ENCODE measurements around the gene MECP2. TPM values are rescaled to one million over a fixed set of nuclear protein-coding genes. Genes with fewer than 3 reads are reported as not detected.
"Not testable (repeated sequence)": the region's sequence is repeated elsewhere in the genome, so short reads cannot be mapped to it uniquely, and the experiment has no call there.

MECP2 gene
- total RNA-seq, 1 experiment from 2014 or later: 33.1 TPM

DNA sequence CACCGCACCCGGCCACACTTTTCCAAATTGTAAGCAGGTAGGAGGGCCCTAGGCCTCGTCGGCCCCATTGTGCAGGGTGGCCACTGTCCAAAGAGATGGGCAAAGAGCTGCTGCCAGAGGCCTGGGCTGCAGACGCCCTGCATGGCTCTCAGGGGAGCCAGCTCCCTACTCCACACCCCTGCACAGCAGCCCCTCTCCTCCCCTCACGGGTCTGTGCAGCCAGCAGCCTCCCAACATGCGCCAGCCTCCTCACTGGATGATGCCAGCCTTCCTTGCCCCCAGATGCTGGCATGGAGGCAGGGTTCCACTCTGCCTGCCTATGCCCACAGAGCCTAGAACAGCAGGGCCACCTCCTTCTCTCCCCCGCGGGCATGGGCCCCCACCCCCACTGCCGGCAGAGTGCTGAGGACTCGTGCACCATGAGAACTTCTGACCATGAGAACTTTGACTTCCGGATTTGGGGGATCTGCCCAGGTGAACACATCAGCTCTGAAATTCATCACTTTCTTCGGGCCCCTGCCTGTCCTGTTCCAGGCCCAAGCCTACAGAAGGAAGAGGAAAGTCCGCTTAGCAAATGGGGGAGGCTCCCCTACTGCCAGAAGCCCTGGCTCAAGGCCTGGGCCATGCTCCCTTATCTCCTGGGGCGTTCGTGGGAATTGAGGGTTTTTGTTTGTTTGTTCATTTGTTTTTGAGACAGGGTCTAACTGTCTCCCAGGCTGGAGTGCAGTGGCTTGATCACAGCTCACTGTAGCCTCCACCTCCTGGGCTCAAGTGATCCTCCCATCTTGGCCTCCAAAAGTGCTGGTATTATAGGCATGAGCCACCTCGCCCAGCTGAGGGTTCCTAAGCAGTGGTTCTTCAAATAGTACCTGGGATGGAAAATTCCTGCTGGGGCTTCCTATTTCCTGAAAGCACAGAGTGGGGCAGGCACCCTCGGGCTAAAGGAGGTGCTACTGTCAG lies 85.9 kb downstream of the MECP2 start:
- DNase-seq (ENCODE audit: low spot score): no peak
- in situ Hi-C loops (cut with HindIII; ENCODE audit: low sequenced_read_pairs): no loop called here

DNA sequence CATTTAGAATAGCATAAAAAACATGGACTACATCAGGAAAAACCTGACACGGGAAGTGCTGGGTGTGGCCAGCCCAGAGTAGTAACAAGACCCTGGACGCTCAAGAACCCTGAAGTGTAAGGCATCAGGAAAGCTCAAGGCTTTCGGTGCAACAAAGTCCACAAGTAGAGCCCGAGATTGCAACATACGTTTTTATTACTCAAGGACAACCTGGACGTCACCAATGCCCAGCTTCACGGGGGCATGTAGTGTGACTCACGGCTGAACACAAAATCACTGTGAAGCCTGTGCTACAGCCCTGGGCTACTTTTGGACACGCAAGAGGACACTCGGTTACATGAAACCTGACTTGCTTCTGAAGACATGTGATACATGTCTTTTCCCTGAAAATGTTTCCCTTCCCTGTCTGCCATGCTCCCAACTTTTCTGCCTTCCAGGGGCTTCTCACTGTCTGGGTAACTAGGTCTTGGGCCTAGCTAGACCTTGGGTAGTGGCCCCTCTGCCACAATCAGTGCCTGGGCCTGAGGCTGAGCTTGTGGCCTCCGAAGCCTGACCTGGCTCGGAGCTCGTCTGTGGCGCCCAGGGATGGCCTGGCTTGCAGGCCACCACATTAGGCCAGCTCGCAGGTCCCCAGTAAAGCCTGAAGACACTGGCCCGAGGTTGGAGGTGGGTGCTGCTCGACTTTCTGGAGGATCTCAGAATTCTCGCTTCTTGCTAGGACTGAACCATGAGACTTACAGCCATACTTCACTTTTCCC lies 87.0 kb downstream of the MECP2 start:
- DNase-seq (ENCODE audit: low spot score): no peak
- in situ Hi-C loops (cut with HindIII; ENCODE audit: low sequenced_read_pairs): no loop called here

DNA sequence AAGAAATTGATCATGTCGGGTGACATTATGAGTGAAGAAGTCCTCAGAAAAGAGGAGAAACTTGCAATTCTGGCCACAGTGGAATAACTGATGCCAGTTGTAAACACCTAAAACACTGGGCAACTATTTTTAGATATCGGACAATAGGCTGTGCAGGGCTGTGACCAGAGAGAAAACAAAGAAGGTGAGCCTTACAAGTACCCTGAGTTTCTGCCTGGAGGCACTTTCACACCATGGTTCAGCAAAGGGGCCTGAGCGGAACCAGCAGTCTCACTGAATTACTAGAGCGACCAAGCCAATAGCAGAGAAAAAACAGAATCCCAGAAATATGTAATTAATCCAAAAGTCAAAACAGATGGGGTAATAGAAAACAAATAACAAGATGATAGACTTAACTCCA lies 89.0 kb downstream of the MECP2 start:
- no peak for DNase-seq (ENCODE audit: low spot score)
- in situ Hi-C loops (cut with HindIII; ENCODE audit: low sequenced_read_pairs): no loop called here

DNA sequence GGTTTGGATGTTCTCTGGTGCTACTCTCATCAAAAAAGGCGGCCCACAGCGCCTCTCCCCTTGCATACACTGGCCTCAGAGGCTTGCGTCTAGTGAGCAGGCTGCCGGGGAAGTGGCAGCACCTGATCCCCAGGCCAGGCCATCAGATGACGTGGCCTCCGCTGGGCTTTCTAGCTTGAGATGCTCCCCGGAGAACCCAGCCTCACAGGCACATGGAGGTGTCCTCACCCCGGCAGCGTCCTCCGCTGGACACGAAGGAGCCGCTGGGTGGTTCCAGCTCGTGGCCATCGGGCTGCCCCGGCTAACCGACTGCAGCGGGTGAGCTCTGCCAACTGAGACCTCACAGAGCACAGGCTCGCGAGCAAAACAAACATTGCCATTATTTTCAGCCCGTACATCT lies 90.6 kb downstream of the MECP2 start:
- in situ Hi-C loops (cut with HindIII; ENCODE audit: low sequenced_read_pairs): no loop called here
- DNase-seq (ENCODE audit: low spot score): no peak

DNA sequence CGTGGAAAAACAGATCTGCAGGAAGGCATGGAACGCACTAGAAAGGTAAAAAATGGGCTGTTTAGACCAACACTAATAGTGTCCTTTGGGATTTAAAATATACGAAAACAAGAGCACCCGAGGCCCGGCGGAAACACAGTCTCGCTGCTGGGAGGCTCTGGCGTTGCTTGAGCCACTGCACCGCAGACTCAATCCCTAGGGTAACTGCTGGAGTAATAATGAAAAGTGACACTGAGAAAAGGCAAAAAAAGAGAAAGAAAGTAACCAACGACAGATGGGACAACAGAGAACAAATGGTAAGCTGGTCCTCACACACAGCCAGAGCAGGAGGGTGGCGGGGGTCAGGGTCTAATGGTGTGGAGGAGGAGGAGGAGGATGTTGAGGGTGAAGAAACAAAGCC lies 93.2 kb downstream of the MECP2 start:
- in situ Hi-C loops (cut with HindIII; ENCODE audit: low sequenced_read_pairs): no loop called here
- DNase-seq (ENCODE audit: low spot score): no peak

DNA sequence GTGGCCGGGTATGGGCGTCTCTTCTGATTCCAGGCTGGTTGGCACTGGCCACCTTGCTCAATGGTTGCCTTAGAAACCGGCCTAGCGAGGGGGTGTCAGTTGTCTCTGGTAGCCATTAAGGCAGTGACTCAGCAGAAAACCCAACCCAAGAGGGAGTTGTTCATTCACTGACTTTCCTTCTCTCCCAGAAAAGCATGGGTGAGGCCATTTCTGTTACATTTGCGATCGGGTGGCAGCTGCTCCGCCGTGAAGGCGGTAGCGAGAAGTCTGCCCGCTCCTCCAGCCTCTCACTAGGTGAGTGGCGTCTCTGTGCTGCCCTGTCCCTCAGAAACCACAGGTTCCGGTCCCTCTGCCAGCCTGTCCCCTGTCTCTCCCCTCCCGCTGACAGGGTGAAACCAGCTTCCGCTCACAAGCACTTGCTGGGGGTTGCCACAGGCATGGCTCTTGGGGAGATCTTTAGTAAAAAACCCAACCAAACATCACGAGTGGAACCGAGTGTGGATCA lies 95.2 kb downstream of the MECP2 start:
- DNase-seq (ENCODE audit: low spot score): no peak
- in situ Hi-C loops (cut with HindIII; ENCODE audit: low sequenced_read_pairs): no loop called here

DNA sequence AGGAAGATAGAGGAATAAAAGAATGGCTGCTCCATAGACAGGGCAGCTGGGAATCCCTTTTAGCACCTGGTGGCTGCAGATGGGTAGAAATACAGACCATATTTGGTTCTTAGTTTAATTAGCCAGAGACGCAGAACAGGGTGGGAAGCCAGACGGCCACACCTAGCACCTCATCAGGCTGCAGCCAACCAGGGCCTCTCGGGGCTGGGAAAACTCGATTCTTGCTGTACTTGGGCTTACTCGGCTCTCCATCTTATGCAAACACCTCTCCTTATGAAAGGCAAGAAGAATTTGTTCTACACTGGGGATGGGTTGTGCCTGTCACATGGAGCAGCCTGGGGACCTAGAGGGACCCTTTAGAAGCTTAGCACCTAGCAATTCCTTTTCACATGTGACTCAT lies 97.5 kb downstream of the MECP2 start:
- in situ Hi-C loops (cut with HindIII; ENCODE audit: low sequenced_read_pairs): no loop called here
- DNase-seq (ENCODE audit: low spot score): no peak

DNA sequence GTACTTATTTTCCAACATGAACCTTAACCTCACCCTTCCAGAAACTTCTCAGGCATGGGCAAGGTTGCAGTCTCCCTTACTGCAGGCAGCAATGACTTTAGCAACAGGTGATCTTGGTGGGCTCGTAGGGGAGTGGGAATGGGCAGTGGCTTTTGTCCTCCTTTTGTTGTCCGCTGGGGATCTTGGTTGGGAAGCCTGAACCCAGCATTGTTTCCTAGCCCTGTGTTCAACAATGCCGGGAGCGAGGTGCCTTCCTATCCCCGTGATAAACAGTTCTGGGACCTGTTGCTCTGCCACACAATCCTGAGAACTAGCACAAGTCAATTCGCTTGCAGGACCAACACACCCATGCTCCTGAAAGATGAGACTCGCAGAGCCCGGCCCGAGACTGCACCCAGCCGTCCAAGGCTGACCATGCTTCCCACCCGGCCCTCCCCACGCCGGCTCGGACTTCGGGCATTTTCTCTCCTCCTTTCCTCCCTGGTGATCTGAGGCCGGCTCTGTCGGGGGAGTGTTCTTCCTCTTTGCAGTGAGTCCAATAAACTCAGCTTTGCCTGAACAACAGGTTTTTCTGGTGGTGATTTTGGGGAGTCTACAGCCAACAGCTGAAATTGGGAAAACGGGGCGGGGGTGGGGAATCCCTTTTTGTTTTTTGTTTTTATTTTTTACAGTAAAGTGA lies 98.0 kb downstream of the MECP2 start:
- no peak for DNase-seq (ENCODE audit: low spot score)
- in situ Hi-C loops (cut with HindIII; ENCODE audit: low sequenced_read_pairs): no loop called here

DNA sequence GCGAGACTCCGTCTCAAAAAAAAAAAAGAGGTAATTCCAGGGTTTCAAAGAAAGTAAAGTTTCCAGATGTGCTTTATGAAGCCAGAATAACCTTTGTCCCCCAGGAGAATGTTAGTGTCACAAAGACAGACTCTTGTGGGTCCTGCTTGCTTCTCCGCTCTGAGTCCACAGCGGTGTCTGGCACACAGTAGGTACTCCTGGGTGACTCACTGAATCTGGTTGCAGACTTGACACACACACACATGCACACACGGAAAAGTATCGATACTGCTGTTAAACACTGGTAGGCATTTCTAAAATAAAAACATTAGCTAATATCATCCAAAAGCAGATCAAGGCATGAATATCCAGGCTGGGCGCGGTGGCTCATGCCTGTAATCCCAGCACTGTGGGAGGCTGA lies 102.0 kb downstream of the MECP2 start:
- no peak for DNase-seq (ENCODE audit: low spot score)
- in situ Hi-C loops (cut with HindIII; ENCODE audit: low sequenced_read_pairs): no loop called here

DNA sequence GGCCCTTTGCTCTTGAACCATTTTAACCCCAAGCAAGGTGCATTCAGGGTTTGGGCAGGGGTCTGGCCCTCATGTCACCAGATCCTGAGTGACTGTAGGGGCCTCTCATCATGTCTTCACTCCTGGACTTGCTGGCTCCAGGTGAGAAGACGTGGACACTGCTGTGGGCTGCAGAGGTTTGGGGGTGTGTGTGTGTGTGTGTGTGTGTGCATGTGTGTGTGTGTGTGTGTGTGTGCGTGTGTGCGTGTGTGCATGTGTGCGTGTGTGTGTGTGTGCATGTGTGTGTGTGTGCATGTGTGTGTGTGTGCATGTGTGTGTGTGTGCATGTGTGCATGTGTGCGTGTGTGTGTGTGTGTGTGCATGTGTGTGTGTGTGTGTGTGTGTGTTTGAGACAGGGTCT lies 103.1 kb downstream of the MECP2 start:
- in situ Hi-C loops (cut with HindIII; ENCODE audit: low sequenced_read_pairs); DNase-seq (ENCODE audit: low spot score): not testable (repeated sequence)

DNA sequence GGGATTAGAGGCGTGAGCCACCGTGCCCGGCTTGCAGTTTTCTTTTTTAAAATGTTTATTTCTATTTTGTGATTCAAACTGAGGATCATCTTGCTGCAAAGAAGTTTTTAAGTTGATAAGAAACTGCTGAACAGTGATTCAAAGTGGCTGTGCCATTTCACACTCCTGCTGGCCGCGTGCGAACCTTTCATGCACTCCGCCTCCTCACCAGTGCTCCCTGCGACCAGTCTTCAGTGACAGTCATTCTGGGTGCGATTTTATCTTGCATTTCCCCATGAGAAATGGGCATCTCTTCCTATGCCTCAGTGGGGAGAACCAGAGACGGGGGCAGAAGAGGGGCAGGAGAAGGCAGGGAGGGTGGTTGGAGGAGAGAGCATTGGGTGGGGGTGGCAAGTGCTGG lies 103.5 kb downstream of the MECP2 start:
- in situ Hi-C loops (cut with HindIII; ENCODE audit: low sequenced_read_pairs): no loop called here

DNA sequence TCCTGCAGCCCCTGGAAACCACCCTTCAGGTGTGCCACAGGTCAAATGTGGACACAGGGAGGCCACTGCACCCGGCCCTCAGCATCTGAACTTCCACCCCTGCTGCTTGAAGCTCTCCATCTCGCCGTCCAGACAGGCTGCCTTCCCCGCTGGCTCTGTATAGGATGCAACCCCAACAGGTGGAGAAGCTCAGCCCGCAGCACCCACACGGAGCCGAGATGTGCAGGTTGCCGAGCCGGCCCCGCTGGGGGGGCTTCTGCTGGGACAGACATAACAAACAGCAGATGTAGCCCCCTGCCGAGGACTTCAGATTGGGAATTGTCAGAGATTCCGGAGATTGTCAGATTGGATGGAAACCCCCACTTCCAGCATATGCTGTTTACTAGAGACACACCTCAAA lies 104.4 kb downstream of the MECP2 start:
- in situ Hi-C loops (cut with HindIII; ENCODE audit: low sequenced_read_pairs): no loop called here

More for the DNA sequence above, 103.5 kb downstream of the MECP2 start:
- no peak for DNase-seq (ENCODE audit: low spot score)

DNA sequence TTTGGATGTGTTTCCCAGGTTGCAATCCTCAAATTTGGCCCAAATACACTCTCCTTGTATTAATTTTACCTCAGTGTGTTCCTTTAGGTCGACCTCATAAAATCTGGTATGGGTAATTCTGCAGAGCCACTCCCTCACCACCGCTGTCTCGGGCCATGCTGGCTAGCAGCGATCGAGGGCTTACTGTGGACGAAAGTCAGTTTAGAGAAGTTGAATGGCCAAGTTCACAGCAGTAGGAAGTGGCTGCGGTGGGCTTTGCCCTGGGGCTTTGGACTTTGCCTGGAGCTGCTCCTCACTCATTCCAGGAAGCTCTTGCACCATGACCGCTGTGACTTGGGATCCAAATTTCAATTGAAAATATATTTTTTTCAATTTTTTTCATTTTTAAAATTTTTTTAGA lies 105.3 kb downstream of the MECP2 start:
- DNase-seq (ENCODE audit: low spot score): no peak
- in situ Hi-C loops (cut with HindIII; ENCODE audit: low sequenced_read_pairs): no loop called here

More for the DNA sequence above, 104.4 kb downstream of the MECP2 start:
- DNase-seq (ENCODE audit: low spot score): peak; percentile 39

DNA sequence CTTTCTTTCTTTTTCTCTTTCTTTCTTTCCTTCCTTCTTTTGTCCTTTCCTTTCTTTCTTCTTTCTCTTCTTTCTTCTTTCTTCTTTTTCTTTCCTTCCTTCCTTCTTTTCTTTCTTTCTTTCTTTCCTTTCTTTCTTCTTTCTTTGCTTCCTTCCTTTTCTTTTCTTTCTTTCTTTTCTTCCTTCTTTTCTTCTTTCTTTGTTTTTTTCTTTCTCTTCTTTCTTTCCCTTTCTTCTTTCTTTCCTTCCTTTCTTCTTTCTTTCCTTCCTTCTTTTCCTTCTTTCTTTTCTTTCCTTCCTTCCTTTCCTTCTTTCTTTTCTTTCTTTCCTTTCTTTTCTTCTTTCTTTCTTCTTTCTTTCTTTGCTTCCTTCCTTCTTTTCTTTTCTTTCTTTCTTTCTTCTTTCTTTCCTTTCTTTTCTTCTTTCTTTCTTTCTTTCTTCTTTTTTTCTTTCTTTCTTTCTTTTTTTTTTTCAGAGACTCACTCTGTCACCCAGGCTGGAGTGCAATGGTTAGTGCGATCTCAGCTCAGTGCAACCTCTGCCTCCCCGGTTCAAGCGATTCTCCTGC lies 106.4 kb downstream of the MECP2 start:
- DNase-seq (ENCODE audit: low spot score): no peak
- in situ Hi-C loops (cut with HindIII; ENCODE audit: low sequenced_read_pairs): no loop called here

DNA sequence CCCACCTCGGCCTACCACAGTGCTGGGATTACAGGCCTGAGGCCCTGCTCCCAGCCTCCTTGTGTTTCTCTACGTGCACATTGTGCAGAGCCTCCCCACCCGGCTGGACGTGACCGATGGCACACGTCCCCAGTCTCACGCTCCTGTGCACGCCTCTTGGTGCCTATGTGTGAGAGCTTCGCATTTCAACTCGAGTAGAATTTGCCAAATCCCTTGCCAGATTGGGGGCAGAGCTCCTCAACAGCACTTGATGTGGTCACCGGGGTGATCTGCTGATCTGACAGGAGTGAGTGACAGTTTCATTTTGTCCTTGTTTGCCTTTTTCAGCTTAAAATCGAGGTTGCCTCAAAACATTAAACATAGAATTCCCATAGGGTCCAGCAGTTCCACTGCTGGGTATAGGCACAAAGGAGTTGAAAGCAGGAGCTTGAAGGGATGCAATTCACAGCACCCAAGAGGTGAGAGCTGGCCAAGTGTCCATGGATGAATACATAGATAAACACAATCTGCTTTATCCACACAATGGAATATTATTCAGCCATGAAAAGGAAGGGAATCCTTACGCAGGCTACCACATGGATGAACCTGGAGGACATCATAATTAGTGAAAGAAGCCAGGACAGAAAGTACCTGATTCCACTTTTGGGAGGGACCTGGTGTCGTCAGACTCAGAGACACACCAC lies 107.4 kb downstream of the MECP2 start:
- in situ Hi-C loops (cut with HindIII; ENCODE audit: low sequenced_read_pairs): no loop called here
- no peak for DNase-seq (ENCODE audit: low spot score)

DNA sequence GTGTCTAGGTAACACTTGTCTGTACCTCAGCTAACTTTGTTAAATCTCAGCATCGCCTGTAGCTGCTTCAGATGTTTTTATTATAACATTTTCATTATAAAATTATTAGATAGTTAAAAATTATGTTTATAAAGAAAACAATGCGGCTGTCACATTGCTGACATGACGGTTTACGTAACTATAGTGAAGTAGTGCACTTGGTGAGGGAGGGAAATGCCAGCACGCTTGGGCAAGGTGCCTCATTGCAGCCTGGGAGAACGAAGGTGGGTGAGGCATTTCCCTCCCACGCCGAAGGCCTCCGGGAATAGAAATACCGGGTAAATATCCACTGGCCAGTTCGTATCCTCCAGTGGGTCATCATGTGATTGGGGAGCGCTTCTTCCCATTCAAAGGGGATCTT lies 109.0 kb downstream of the MECP2 start:
- in situ Hi-C loops (cut with HindIII; ENCODE audit: low sequenced_read_pairs): no loop called here
- DNase-seq (ENCODE audit: low spot score): no peak

DNA sequence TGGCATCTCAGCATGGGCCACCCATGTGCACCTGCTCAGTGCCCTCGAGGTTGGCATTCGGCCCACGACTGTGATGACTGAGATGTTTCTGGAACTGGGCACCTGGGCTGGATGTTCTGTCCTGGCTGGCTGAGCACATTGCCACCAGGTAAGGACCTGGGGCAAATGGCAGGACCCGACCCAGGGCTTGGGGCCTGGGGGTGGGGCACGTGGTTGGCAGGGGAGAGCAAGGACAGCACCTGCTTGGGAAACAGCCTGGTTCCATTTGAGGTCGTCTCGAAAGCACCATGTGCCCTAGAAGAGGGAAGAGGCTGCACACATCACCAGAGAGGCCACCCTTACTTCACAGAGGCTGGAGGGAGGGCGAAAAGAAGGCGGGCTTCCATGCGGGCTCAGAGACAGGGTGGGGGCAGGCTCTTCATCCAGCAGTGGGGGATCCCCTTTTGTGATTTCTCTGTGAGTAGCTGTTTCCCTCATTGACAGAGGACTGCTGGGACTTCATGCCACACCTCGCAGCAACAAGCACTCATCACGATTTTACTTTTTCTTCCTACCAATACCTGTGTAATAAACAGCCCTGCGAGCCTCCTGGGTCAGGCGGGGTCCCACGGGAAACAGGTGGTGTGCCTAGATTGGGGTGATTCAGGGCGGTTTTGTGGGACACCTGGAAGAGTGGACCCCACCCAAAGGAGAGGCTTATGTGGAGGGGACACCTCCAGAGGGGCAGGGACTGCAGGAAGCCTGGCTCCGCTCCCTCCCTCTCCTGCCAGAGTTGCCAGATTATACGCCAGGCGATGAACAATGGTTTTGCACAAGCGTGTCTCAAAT lies 113.0 kb downstream of the MECP2 start:
- in situ Hi-C loops (cut with HindIII; ENCODE audit: low sequenced_read_pairs): no loop called here

DNA sequence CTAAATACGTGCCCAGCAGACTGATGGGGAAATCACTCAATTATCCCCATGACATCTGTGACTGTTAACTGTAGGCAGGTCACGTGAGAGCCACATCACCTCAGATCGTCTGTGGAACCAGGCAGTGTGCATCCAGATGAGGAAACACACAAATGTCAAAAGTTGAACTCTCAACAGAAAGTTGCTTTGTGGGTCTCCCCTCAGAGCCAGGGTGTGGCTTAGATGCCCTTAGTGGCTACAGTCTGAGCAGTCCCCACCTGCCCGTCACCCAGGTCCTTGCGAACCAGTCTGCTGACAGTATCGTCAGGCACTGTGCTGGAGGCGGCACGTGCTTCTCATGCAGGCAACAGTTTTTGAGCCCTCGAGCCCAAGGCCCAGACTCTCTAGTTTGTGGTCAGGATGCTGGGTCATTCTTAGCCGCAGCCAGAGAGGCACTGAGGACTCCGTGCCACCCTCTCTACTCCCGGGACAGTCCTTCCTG lies 114.2 kb downstream of the MECP2 start:
- in situ Hi-C loops (cut with HindIII; ENCODE audit: low sequenced_read_pairs): no loop called here
- no peak for DNase-seq (ENCODE audit: low spot score)

More for the DNA sequence above, 113.0 kb downstream of the MECP2 start:
- DNase-seq (ENCODE audit: low spot score): peak; percentile 76

All from G401 (cell line).